SK-N-SH (cell line): Measurements from ENCODE around the gene OSBPL5. TPM values are rescaled to one million over a fixed set of nuclear protein-coding genes. Genes with fewer than 3 reads are reported as not detected.

ENCODE experiments used
- CTCF ChIA-PET: fragments of 300-600, 350-600 bp; formaldehyde crosslinking; extraction: SDS; loops from one replicate; lab custom pipeline; 2021; lab: Yijun Ruan, JAX
- POLR2A ChIA-PET: fragments of 350-600 bp; sonication (Branson Sonifier 250); formaldehyde crosslinking; extraction: SDS; loops from one replicate; lab custom pipeline; 2020; ENCODE audit warnings: antibody characterized with exemption, inconsistent platforms; lab: Yijun Ruan, JAX
- DNase-seq: peaks from one replicate; pipeline ENCODE4 v3.0.0; 2012
- H2AFZ ChIP-seq: fragments of 200-600 bp; sonication (generic); 2 replicates; pipeline ENCODE4 v1.8.1; 2016; ENCODE audit warnings: antibody characterized with exemption, mild to moderate bottlenecking, low read depth
- H3F3A ChIP-seq: fragments of 200-600 bp; sonication (generic); replicated peaks from 2 replicates; pipeline ENCODE3; 2016; ENCODE audit warnings: antibody characterized with exemption, mild to moderate bottlenecking; ENCODE audit not compliant: insufficient read depth
- H3K27ac ChIP-seq, 2 experiments: fragments of 200-500 bp in 1 of 2; fragments of 200-600 bp in 1 of 2; sonication (Bioruptor generic) in 1 of 2; sonication (generic), shearing (Covaris generic) in 1 of 2; 2 replicates each; pipeline versions ENCODE4 v1.5.1 to v1.6.1; 2014 to 2016; ENCODE audit warnings: low read depth in 2 of 2, inconsistent platforms in 1 of 2, low read length in 1 of 2, mild to moderate bottlenecking in 1 of 2, mixed read lengths in 1 of 2
- H3K27me3 ChIP-seq: fragments of 200-600 bp; sonication (generic), shearing (Covaris generic); 2 replicates; pipeline ENCODE4 v1.6.1; 2016; ENCODE audit warnings: mixed run types; ENCODE audit not compliant: insufficient read depth
- H3K36me3 ChIP-seq, 2 experiments: fragments of 200-500 bp in 1 of 2; fragments of 200-600 bp in 1 of 2; sonication (Bioruptor generic) in 1 of 2; sonication (generic) in 1 of 2; replicated peaks in 1 of 2; 2 replicates each; pipeline versions ENCODE3 to v1.5.1; 2014 to 2016; ENCODE audit warnings: low read length in 1 of 2, mild to moderate bottlenecking in 1 of 2; ENCODE audit not compliant: insufficient read depth in 2 of 2, control insufficient read depth in 1 of 2
- H3K4me1 ChIP-seq, 2 experiments: fragments of 200-500 bp in 1 of 2; fragments of 200-600 bp in 1 of 2; sonication (Bioruptor generic) in 1 of 2; sonication (generic), shearing (Covaris generic) in 1 of 2; 2 replicates each; pipeline versions ENCODE4 v1.5.1 to v1.6.1; 2014 to 2016; ENCODE audit warnings: low read depth in 1 of 2, low read length in 1 of 2, mixed run types in 1 of 2; ENCODE audit not compliant: insufficient read depth in 2 of 2, control insufficient read depth in 1 of 2
- H3K4me2 ChIP-seq: fragments of 200-600 bp; sonication (generic), shearing (Covaris generic); 2 replicates; pipeline ENCODE4 v1.6.1; 2017; ENCODE audit warnings: mixed run types
- H3K4me3 ChIP-seq, 2 experiments: fragments of 200-500 bp in 1 of 2; fragments of 200-600 bp in 1 of 2; sonication (Bioruptor generic) in 1 of 2; sonication (generic), shearing (Covaris generic) in 1 of 2; 2 replicates each; pipeline versions ENCODE4 v1.5.1 to v1.8.1; 2014 to 2016; ENCODE audit warnings: low read depth in 2 of 2, inconsistent platforms in 1 of 2, low read length in 1 of 2, mild to moderate bottlenecking in 1 of 2, mixed read lengths in 1 of 2, moderate library complexity in 1 of 2
- H3K79me2 ChIP-seq: fragments of 200-600 bp; sonication (generic); 2 replicates; pipeline ENCODE4 v1.8.1; 2017; ENCODE audit warnings: mild to moderate bottlenecking; ENCODE audit not compliant: insufficient read depth
- H3K9ac ChIP-seq: fragments of 200-600 bp; sonication (generic); 2 replicates; pipeline ENCODE4 v1.6.1; 2017; ENCODE audit warnings: mixed run types
- H3K9me2 ChIP-seq: fragments of 200-600 bp; sonication (generic); 2 replicates; pipeline ENCODE4 v1.6.1; 2017; ENCODE audit warnings: mixed run types
- H3K9me3 ChIP-seq: fragments of 200-600 bp; sonication (generic); 2 replicates; pipeline ENCODE4 v1.6.1; 2017; ENCODE audit warnings: mixed run types, mild to moderate bottlenecking, moderate library complexity
- H4K20me1 ChIP-seq: fragments of 200-600 bp; sonication (generic); 2 replicates; pipeline ENCODE4 v1.6.1; 2017; ENCODE audit warnings: mild to moderate bottlenecking, mixed run types; ENCODE audit not compliant: insufficient read depth
- CHD2 ChIP-seq: fragments of 150-350 bp; IDR thresholded peaks from 2 replicates; pipeline ENCODE4 v1.6.1; 2018; ENCODE audit warnings: low read length; ENCODE audit not compliant: partially characterized antibody
- ELF1 ChIP-seq: IDR thresholded peaks from 2 replicates; pipeline ENCODE4 v1.4.0; 2012
- EZH2phosphoT487 ChIP-seq: fragments of 200-600 bp; sonication (generic); IDR thresholded peaks from 2 replicates; pipeline ENCODE4 v1.6.1; 2017; ENCODE audit warnings: low read depth, mixed run types, mild to moderate bottlenecking, antibody characterized with exemption, moderate library complexity, borderline replicate concordance
- GATA2 ChIP-seq: sonication (generic); formaldehyde crosslinking; IDR thresholded peaks from 2 replicates; pipeline ENCODE4 v1.5.0; 2020; ENCODE audit warnings: mild to moderate bottlenecking, missing genetic modification reagents
- IRF3 ChIP-seq: fragments of 150-350 bp; IDR thresholded peaks from 2 replicates; pipeline ENCODE4 v1.6.1; 2016; ENCODE audit warnings: mild to moderate bottlenecking, low read depth, low read length
- NRF1 ChIP-seq: IDR thresholded peaks from 2 replicates; pipeline ENCODE4 v1.6.1; 2012; ENCODE audit warnings: low read depth, mild to moderate bottlenecking, low read length
- POLR2AphosphoS5 ChIP-seq: IDR thresholded peaks from 2 replicates; pipeline ENCODE4 v1.6.1; 2012; ENCODE audit warnings: low read depth, low read length
- RFX5 ChIP-seq: IDR thresholded peaks from 2 replicates; pipeline ENCODE4 v1.6.1; 2012; ENCODE audit warnings: mild to moderate bottlenecking, improper control_type of control experiment, low read length
- SMC3 ChIP-seq: IDR thresholded peaks from 2 replicates; pipeline ENCODE4 v1.6.1; 2012; ENCODE audit warnings: low read depth, low read length, improper control_type of control experiment
- TAF1 ChIP-seq: IDR thresholded peaks from 2 replicates; pipeline ENCODE4 v1.6.1; 2012; ENCODE audit warnings: low read depth, mild to moderate bottlenecking, low read length, moderate library complexity, borderline replicate concordance
- TEAD4 ChIP-seq: IDR thresholded peaks from 2 replicates; pipeline ENCODE4 v1.4.0; 2012; ENCODE audit warnings: mild to moderate bottlenecking, borderline replicate concordance; ENCODE audit not compliant: insufficient read depth
- YY1 ChIP-seq: IDR thresholded peaks from 2 replicates; pipeline ENCODE4 v1.4.0; 2012; ENCODE audit warnings: low read depth, mild to moderate bottlenecking
- ZBTB33 ChIP-seq: IDR thresholded peaks from 2 replicates; pipeline ENCODE4 v1.4.0; 2012; ENCODE audit warnings: low read depth, borderline replicate concordance
- WGBS: methylation state at CpG from one replicate; pipeline ENCODE4 v1.1.6; 2017; ENCODE audit warnings: low lambda C conversion rate; 5-methylcytosine and 5-hydroxymethylcytosine counted together
- polyA plus RNA-seq, 3 experiments: library from polyadenylated mRNA; depleted of rRNA; stranded (reverse); fragments of >200 nt; gene quantifications; 2 replicates each; pipeline ENCODE4 v1.2.3, GENCODE V29; 2012

OSBPL5 gene
- polyA plus RNA-seq, 1 of the 3 experiments (the other 2 are of a cell fraction) = 10.9 TPM

GRCh38 chr11:3200388-3201111, 35.4 kb upstream of the OSBPL5 start (continued):
- TF ChIP-seq ZBTB33 (no peak), SMC3 (no peak)

GRCh38 chr11:3199537-3200295, 34.6 kb upstream of the OSBPL5 start:
- Histone ChIP-seq H3K4me1 (peaks cover 0 to 32% of the 10 kb centered on the region in 2 experiments; a peak in 1 of 4 replicates), H3K27ac (no peak overlapping the region), H3K4me3 (no peak overlapping the region), H3K27me3 (peaks cover 25% of the 10 kb centered on the region), H3K4me2 (no peak overlapping the region), H3K9ac (no peak overlapping the region), H3F3A (no peaks in the 10 kb centered on the region), H3K9me3 (no peaks in the 10 kb centered on the region), H3K79me2 (no peaks in the 10 kb centered on the region), H3K9me2 (no peaks in the 10 kb centered on the region), H3K36me3 (no peaks in the 10 kb centered on the region), H2AFZ (no peak overlapping the region), H4K20me1 (no peaks in the 10 kb centered on the region)
- DNase-seq = peak; percentile 27
- CTCF ChIA-PET = interaction anchor here (1.5 to 1.7 kb wide), 2 partner anchors 17 to 108 kb away, joined by 4 to 7 read pairs; no protein-coding TSS in a partner anchor
- POLR2A ChIA-PET = interaction anchor here (0.6 kb wide), 1 partner anchor 53 kb away, joined by 3 read pairs; no protein-coding TSS in a partner anchor
- 65% methylated on average over 15 of the region's 19 CpGs for WGBS
- no peak for TF ChIP-seq ELF1
- no peak for TF ChIP-seq SMC3
- no peak for TF ChIP-seq CHD2
- TF ChIP-seq RFX5 = no peak
- TF ChIP-seq GATA2 (CRISPR knock-in tag) = no peak
- no peak for TF ChIP-seq POLR2AphosphoS5
- no peak for TF ChIP-seq ZBTB33
- TF ChIP-seq TEAD4 = no peak
- TF ChIP-seq YY1 = no peak
- TF ChIP-seq TAF1 = no peak
- no peak for TF ChIP-seq IRF3
- no peak for TF ChIP-seq NRF1
- TF ChIP-seq EZH2phosphoT487 = no peak
